CD1c-positive myeloid dendritic cell (primary cell): Measurements from ENCODE around the gene FER.
"Not testable (repeated sequence)": the region's sequence is repeated elsewhere in the genome, so short reads cannot be mapped to it uniquely, and the experiment has no call there.

ENCODE experiments used
- DNase-seq: peaks from one replicate; pipeline ENCODE4 v3.0.0-alpha.2; 2016; ENCODE audit errors: extremely low spot score

The FER gene

GRCh38 chr5:108747774-108748400 is at the start of gene FER:
TSS of gene FER (plus strand) at chr5:108747897. CDS start at chr5:108798183, 50,286 bp downstream.
- DNase-seq: peak; percentile 63

GRCh38 chr5:108700388-108700787 is 47.3 kb upstream of the FER start:
- DNase-seq: not testable (repeated sequence)

GRCh38 chr5:108700930-108701329 is 46.8 kb upstream of the FER start:
- no peak for DNase-seq

- DNase-seq: no peak
These were observed 45.2 kb upstream of the FER start for GRCh38 chr5:108702546-108702945.

GRCh38 chr5:108703313-108703712 is 44.4 kb upstream of the FER start:
- DNase-seq: no peak

- no peak for DNase-seq
These were observed 40.6 kb upstream of the FER start for GRCh38 chr5:108707141-108707540.

- DNase-seq: no peak
These were observed 35.8 kb upstream of the FER start for GRCh38 chr5:108711898-108712297.

- DNase-seq: no peak
These were observed 32.3 kb upstream of the FER start for GRCh38 chr5:108715408-108715807.

- DNase-seq: peak; percentile 61
These were observed 27.3 kb upstream of the FER start for GRCh38 chr5:108720391-108720790.

- no peak for DNase-seq
These were observed 21.1 kb upstream of the FER start for GRCh38 chr5:108726446-108727235.

GRCh38 chr5:108727236-108727650 is 20.5 kb upstream of the FER start:
- peak; percentile 53 for DNase-seq

- peak; percentile 77 for DNase-seq
These were observed 19.8 kb upstream of the FER start for GRCh38 chr5:108727651-108728565.

GRCh38 chr5:108728566-108729241 is 19.0 kb upstream of the FER start:
- peak; percentile 68 for DNase-seq

GRCh38 chr5:108729242-108729615 is 18.5 kb upstream of the FER start:
- DNase-seq: peak; percentile 33

- DNase-seq: peak; percentile 83
These were observed 16.9 kb upstream of the FER start for GRCh38 chr5:108730617-108731340.

GRCh38 chr5:108735790-108736189 is 11.9 kb upstream of the FER start:
- DNase-seq: no peak

GRCh38 chr5:108736855-108737254 is 10.8 kb upstream of the FER start:
- no peak for DNase-seq

- DNase-seq: no peak
These were observed 8.3 kb upstream of the FER start for GRCh38 chr5:108739376-108739775.

- no peak for DNase-seq
These were observed 7.8 kb upstream of the FER start for GRCh38 chr5:108739906-108740305.

GRCh38 chr5:108743319-108743718 is 4.4 kb upstream of the FER start:
- DNase-seq: no peak

- no peak for DNase-seq
These were observed 3.9 kb upstream of the FER start for GRCh38 chr5:108743846-108744245.
